WI38 (cell line): ENCODE data around the gene POLR3B.

Experiments
- H3K4me3 ChIP-seq: 2 replicates; pipeline ENCODE4 v1.5.1; 2011; ENCODE audit warnings: low read depth, mild to moderate bottlenecking, control low read depth, low read length
- CTCF ChIP-seq: IDR thresholded peaks from 2 replicates; pipeline ENCODE4 v1.5.1; 2012; ENCODE audit warnings: low read depth, mild to moderate bottlenecking, control low read depth, low read length

POLR3B gene

DNA sequence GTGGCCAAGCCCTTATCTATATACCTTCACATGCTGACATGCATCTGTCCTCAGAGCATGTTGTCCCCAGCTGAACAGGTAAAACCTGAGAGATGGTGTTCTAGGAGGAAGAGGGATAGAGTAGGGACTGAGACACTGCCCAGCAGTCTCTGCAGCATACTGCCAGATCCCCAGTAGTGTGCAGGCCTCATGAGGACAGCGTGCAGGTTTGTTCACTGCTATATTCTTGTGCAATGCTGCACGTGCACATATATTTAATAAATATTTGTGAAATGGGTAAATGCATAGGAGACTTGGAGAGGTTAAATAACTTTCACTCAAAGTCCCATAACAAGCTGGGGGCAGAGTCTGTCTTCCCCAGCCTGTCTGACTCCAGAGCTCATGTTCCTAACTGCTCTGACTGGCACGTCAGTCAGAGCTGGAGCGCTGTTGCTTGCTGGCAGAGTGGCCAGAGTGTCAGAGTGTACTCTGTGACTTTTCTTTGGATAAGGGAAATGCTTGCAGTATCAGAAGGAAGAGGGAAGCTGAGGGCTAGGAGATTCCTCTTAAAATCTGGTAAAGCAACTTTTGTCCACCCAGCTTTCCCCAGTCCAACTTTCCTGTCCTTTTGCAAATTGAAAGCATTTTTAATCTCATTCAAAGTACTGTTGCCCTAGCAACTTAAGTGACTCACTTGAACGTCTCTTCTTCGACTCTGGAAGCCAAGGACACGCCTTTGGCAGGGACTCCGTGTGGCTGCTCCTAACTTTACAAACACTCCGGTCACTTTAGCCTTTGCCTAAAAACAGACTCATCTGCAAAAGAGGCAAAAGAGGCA, 14.9 kb upstream of the POLR3B start:
- peak overlapping the region; percentile 49 for H3K4me3 ChIP-seq
- no peak for TF ChIP-seq CTCF

- H3K4me3 ChIP-seq, result peak overlapping the region; percentile 49
- no peak for TF ChIP-seq CTCF
Measured at GRCh38 chr12:106343214-106343528, 14.4 kb upstream of the POLR3B start.

DNA sequence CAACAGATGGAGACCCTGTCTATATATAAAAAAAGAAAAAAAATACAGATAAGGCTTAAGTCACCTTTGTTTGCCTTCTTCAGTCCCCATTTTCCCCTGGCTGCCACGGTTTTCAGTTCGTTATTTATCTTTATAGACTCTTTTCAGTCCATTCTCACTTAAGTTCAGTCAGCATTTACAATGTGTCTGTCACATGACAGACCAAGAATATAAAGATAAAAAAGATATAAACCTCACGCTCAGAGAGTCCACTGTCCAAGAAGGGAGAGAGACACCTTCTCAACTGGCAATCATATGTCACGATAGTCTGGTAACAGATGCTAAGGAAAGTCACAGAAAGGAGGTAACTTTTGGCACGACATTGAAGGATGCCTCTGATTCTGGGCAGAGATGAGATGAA, 13.4 kb upstream of the POLR3B start:
- H3K4me3 ChIP-seq, result no peak overlapping the region
- no peak for TF ChIP-seq CTCF

GRCh38 chr12:106345746-106346145, 11.8 kb upstream of the POLR3B start:
- no peak overlapping the region for H3K4me3 ChIP-seq
- TF ChIP-seq CTCF, result peak; percentile 22

DNA sequence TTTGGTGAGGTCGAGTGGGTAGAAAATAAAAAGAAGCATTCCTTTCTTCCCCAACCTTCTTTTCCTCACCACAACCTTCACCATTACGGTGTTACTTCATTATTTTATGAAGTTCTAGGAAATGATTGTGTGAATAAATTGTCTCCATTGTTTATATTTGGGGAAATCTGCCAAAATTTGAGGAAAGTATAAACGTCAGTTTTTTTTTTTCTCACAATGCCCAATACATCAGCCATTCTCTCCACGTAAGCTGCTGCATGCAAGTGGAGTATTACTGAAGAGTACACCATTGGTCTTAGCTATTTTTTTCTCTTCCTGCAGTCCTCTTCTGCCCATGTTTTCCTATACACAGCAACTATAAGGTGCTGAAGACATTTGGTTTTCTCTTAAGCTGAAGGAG, 9.1 kb upstream of the POLR3B start:
- TF ChIP-seq CTCF, result no peak

GRCh38 chr12:106353175-106353574, 4.4 kb upstream of the POLR3B start:
- no peak overlapping the region for H3K4me3 ChIP-seq
- no peak for TF ChIP-seq CTCF

More for the DNA sequence above, 9.1 kb upstream of the POLR3B start:
- no peak overlapping the region for H3K4me3 ChIP-seq

DNA sequence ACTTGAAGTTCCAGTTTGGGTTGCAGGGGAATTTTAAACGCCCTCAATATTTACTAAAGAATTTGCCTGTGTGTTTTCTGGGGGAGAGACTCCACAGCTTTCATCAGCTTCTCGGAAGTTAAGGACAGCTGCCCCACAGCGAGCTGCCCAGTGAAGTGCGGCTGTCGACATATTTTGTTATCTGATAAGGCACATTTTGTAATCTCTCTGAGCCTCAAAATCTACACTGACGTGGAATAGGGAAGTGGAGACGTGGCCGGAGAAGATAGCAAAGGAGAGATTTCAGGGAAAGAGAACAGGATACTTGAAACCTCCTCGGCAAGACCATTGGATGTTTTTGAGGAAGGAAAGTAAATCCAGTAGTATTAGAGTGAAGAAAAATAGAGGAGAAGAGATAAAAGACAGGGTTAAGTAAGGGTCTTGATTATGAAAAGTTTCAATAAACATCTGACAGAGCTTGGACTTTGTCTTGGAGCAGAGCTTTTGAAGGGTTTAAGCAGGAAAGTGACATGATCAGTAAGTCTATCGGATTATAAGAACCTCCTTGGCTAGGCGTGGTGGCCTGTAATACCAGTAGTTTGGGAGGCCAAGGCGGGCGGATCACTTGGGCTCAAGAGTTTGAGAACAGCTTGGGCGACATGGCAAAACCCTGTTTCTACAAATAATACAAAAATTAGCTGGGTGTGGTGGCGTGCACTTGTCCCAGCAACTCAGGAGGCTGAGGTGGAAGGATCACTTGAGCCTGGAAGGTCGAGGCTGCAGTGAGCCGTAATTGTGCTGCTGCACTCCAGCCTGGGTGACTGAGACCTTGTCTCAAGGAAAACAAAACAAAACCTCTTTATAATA, 1.1 kb downstream of the POLR3B start:
- TF ChIP-seq CTCF, result no peak
- H3K4me3 ChIP-seq, result peak overlapping the region; percentile 85
